Measurements from ENCODE around the gene SFXN1.

DNA sequence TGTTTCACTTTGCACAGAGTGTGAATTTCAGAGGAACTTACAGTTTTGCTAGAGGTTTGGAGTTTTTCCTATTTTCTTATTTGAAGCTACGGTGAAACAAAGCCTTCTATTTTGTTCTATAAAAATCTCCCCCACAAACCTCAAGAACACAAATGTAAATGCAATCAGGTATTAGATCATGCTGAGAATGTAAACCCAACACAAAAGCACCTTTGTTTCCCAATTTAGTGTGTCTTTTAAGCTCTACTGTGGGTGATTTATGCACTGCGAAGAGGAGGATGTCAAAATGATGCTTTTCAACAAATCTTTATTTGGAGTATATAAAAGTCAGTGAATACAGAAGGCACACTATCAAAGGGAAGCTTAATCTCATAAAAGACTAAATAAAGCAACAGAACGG is 30.1 kb upstream of the SFXN1 start:
- TF ChIP-seq, protein P1, sequence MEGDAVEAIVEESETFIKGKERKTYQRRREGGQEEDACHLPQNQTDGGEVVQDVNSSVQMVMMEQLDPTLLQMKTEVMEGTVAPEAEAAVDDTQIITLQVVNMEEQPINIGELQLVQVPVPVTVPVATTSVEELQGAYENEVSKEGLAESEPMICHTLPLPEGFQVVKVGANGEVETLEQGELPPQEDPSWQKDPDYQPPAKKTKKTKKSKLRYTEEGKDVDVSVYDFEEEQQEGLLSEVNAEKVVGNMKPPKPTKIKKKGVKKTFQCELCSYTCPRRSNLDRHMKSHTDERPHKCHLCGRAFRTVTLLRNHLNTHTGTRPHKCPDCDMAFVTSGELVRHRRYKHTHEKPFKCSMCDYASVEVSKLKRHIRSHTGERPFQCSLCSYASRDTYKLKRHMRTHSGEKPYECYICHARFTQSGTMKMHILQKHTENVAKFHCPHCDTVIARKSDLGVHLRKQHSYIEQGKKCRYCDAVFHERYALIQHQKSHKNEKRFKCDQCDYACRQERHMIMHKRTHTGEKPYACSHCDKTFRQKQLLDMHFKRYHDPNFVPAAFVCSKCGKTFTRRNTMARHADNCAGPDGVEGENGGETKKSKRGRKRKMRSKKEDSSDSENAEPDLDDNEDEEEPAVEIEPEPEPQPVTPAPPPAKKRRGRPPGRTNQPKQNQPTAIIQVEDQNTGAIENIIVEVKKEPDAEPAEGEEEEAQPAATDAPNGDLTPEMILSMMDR (conservative IDR thresholded peaks at IDR 0.05; ENCODE audit: low read length): no peak
- no peak for TF ChIP-seq EZH2phosphoT487 (IDR thresholded peaks at IDR 0.05; ENCODE audit: borderline replicate concordance, low read depth, low read length)
